ENCODE data around the gene THRSP.
"Not testable (repeated sequence)": the region's sequence is repeated elsewhere in the genome, so short reads cannot be mapped to it uniquely, and the experiment has no call there.

THRSP gene

GRCh38 chr11:78039391-78039918 lies 24.2 kb upstream of the THRSP start:
- DNase-seq (ENCODE audit: low read depth): no peak

GRCh38 chr11:78039919-78040671 lies 23.6 kb upstream of the THRSP start:
- peak; percentile 38 for DNase-seq (ENCODE audit: low read depth)

- DNase-seq (ENCODE audit: low read depth): no peak
These were observed 22.8 kb upstream of the THRSP start for GRCh38 chr11:78040691-78041379.

GRCh38 chr11:78041380-78041719 lies 22.3 kb upstream of the THRSP start:
- not testable (repeated sequence) for DNase-seq (ENCODE audit: low read depth)

GRCh38 chr11:78041843-78042440 lies 21.7 kb upstream of the THRSP start:
- no peak for DNase-seq (ENCODE audit: low read depth)

GRCh38 chr11:78044706-78045105 lies 19.0 kb upstream of the THRSP start:
- no peak for DNase-seq (ENCODE audit: low read depth)

GRCh38 chr11:78045851-78046485 lies 17.7 kb upstream of the THRSP start:
- peak; percentile 58 for DNase-seq (ENCODE audit: low read depth)

- no peak for DNase-seq (ENCODE audit: low read depth)
These were observed 17.2 kb upstream of the THRSP start for GRCh38 chr11:78046486-78046854.

GRCh38 chr11:78048561-78048960 lies 15.1 kb upstream of the THRSP start:
- no peak for DNase-seq (ENCODE audit: low read depth)

- DNase-seq (ENCODE audit: low read depth): no peak
These were observed 14.3 kb upstream of the THRSP start for GRCh38 chr11:78049348-78049747.

- DNase-seq (ENCODE audit: low read depth): peak; percentile 93
These were observed 12.5 kb upstream of the THRSP start for GRCh38 chr11:78050964-78051831.

- no peak for DNase-seq (ENCODE audit: low read depth)
These were observed 8.7 kb upstream of the THRSP start for GRCh38 chr11:78054971-78055370.

- DNase-seq (ENCODE audit: low read depth): no peak
These were observed 7.6 kb upstream of the THRSP start for GRCh38 chr11:78056093-78056492.

- no peak for DNase-seq (ENCODE audit: low read depth)
These were observed 6.1 kb upstream of the THRSP start for GRCh38 chr11:78057462-78058055.

- DNase-seq (ENCODE audit: low read depth): not testable (repeated sequence)
These were observed 3.8 kb upstream of the THRSP start for GRCh38 chr11:78059749-78060328.

- DNase-seq (ENCODE audit: low read depth): no peak
These were observed 3.1 kb upstream of the THRSP start for GRCh38 chr11:78060533-78060932.

- DNase-seq (ENCODE audit: low read depth): no peak
These were observed 2.4 kb upstream of the THRSP start for GRCh38 chr11:78061088-78061920.

- DNase-seq (ENCODE audit: low read depth): no peak
These were observed 1.7 kb upstream of the THRSP start for GRCh38 chr11:78061921-78062311.

- no peak for DNase-seq (ENCODE audit: low read depth)
These were observed 990 bp upstream of the THRSP start for GRCh38 chr11:78062671-78063070.

GRCh38 chr11:78065203-78065602 lies 1.5 kb downstream of the THRSP start:
- DNase-seq (ENCODE audit: low read depth): no peak
